GM12878 (cell line): Measurements from ENCODE around the gene SAMD4A. TPM values are rescaled to one million over a fixed set of nuclear protein-coding genes. Genes with fewer than 3 reads are reported as not detected.
A peak's percentile ranks its signal among the peaks of the same experiment; 100 is the strongest.

Experiments used
- ATAC-seq: fragments of 200-7000 bp; cut with Tn5 transposase; 3 replicates; pipeline ENCODE4 v1.9.1; 2020; ENCODE audit warnings: mild to moderate bottlenecking, moderate library complexity
- BruUV-seq: library from RNA; stranded (reverse); fragments of 400-500 nt; replicated peaks from 2 replicates; lab custom pipeline; 2021; lab: Mats Ljungman, UMichigan
- CTCF ChIA-PET: fragments of 300-600 bp; sonication (Branson Sonifier 250); formaldehyde crosslinking; extraction: SDS; loops from one replicate; lab custom pipeline; 2021; ENCODE audit warnings: inconsistent platforms; lab: Yijun Ruan, JAX
- POLR2A ChIA-PET: fragments of 350-600 bp; formaldehyde crosslinking; extraction: SDS; loops from one replicate; lab custom pipeline; 2021; ENCODE audit warnings: inconsistent platforms; lab: Charles Lee
- RAD21 ChIA-PET: fragments of 300-600 bp; sonication (Branson Sonifier 250); formaldehyde crosslinking; loops from one replicate; lab custom pipeline; 2023; ENCODE audit warnings: antibody characterized with exemption; ENCODE audit not compliant: unreplicated experiment; lab: Charles Lee
- SMC1A ChIA-PET: fragments of 300-600 bp; sonication (Branson Sonifier 250); formaldehyde crosslinking; loops from one replicate; lab custom pipeline; 2023; ENCODE audit not compliant: unreplicated experiment, uncharacterized antibody; lab: Charles Lee
- DNase-seq: peaks from one replicate; pipeline ENCODE4 v3.0.0-alpha.2; 2011; ENCODE audit warnings: low read depth, low spot score
- FAIRE-seq: peaks from 3 replicates; lab custom pipeline; 2011; peaks lifted over from hg19 to GRCh38; lab: Jason Lieb, UNC
- H2AFZ ChIP-seq: 2 replicates; pipeline ENCODE4 v1.6.0; 2011; ENCODE audit warnings: low read depth, low read length, control low read depth; ENCODE audit not compliant: control insufficient read depth
- H3K27ac ChIP-seq: 2 replicates; pipeline ENCODE4 v1.5.1; 2011; ENCODE audit warnings: control low read depth; ENCODE audit not compliant: control insufficient read depth, insufficient read depth
- H3K27me3 ChIP-seq, 2 experiments: replicated peaks in 1 of 2; 2 replicates each; pipeline versions ENCODE4 v1.6.0 to v1.6.1; 2011; ENCODE audit warnings: low read length in 1 of 2; ENCODE audit not compliant: control insufficient read depth in 2 of 2, insufficient read depth in 2 of 2
- H3K36me3 ChIP-seq, 2 experiments: 2 replicates each; pipeline ENCODE4 v1.5.1; 2011; ENCODE audit warnings: low read length in 1 of 2; ENCODE audit not compliant: control insufficient read depth in 2 of 2, insufficient read depth in 2 of 2
- H3K4me1 ChIP-seq: 2 replicates; pipeline ENCODE4 v1.6.1; 2011; ENCODE audit warnings: mild to moderate bottlenecking, low read length, moderate library complexity, mixed read lengths; ENCODE audit not compliant: control insufficient read depth, insufficient read depth
- H3K4me2 ChIP-seq: 2 replicates; pipeline ENCODE4 v1.6.0; 2011; ENCODE audit warnings: control low read depth; ENCODE audit not compliant: control insufficient read depth, insufficient read depth
- H3K4me3 ChIP-seq: fragments of 200-600 bp; sonication (generic); 2 replicates; pipeline ENCODE4 v1.5.1; 2016
- H3K79me2 ChIP-seq: 2 replicates; pipeline ENCODE4 v1.6.0; 2011; ENCODE audit warnings: low read length; ENCODE audit not compliant: control insufficient read depth, insufficient read depth
- H3K9ac ChIP-seq: 2 replicates; pipeline ENCODE4 v1.8.0; 2011; ENCODE audit warnings: low read length, control low read depth, mixed read lengths; ENCODE audit not compliant: control insufficient read depth, insufficient read depth
- H3K9me3 ChIP-seq: replicated peaks from 3 replicates; pipeline ENCODE4 v1.5.1; 2011; ENCODE audit warnings: mild to moderate bottlenecking, low read length; ENCODE audit not compliant: control insufficient read depth, insufficient read depth
- H4K20me1 ChIP-seq: 2 replicates; pipeline ENCODE4 v1.6.0; 2011; ENCODE audit not compliant: control insufficient read depth, insufficient read depth
- BMI1 ChIP-seq: fragments of 450-650 bp; IDR thresholded peaks from 2 replicates; pipeline ENCODE4 v1.6.1; 2016; ENCODE audit warnings: mild to moderate bottlenecking, moderate library complexity, borderline replicate concordance
- CBFB ChIP-seq: IDR thresholded peaks from 2 replicates; pipeline ENCODE4 v1.6.1; 2016; ENCODE audit warnings: antibody characterized with exemption, low read depth
- CEBPB ChIP-seq, 2 experiments: fragments of 150-350 bp in 1 of 2; IDR thresholded peaks; 2 replicates each; pipeline ENCODE4 v1.6.1; 2012 to 2014; ENCODE audit warnings: low read depth in 2 of 2, low read length in 2 of 2, borderline replicate concordance in 1 of 2, inconsistent platforms in 1 of 2
- CHD4 ChIP-seq: fragments of 200-600 bp; sonication (generic); IDR thresholded peaks from 2 replicates; pipeline ENCODE4 v1.6.1; 2016; ENCODE audit warnings: mild to moderate bottlenecking
- ETV6 ChIP-seq, 2 experiments: fragments of 450-650 bp in 1 of 2; IDR thresholded peaks in 1 of 2; conservative IDR thresholded peaks in 1 of 2; 2 replicates each; pipeline ENCODE4 v1.6.1; 2014; ENCODE audit warnings: antibody characterized with exemption in 1 of 2, borderline replicate concordance in 1 of 2, low read depth in 1 of 2, mild to moderate bottlenecking in 1 of 2, moderate library complexity in 1 of 2
- JUND ChIP-seq: IDR thresholded peaks from 2 replicates; pipeline ENCODE4 v1.6.1; 2012; ENCODE audit warnings: low read depth, mild to moderate bottlenecking, low read length, improper control_type of control experiment, moderate library complexity
- SMAD1 ChIP-seq: fragments of 450-650 bp; IDR thresholded peaks from 2 replicates; pipeline ENCODE4 v1.6.1; 2018; ENCODE audit warnings: mild to moderate bottlenecking, low read depth; ENCODE audit not compliant: partially characterized antibody
- SREBF2 ChIP-seq: IDR thresholded peaks from 2 replicates; pipeline ENCODE4 v1.6.1; 2012; ENCODE audit warnings: mild to moderate bottlenecking, low read length
- TARDBP ChIP-seq: IDR thresholded peaks from 2 replicates; pipeline ENCODE4 v1.6.1; 2016; ENCODE audit warnings: borderline replicate concordance
- ZNF24 ChIP-seq: fragments of 450-650 bp; IDR thresholded peaks from 2 replicates; pipeline ENCODE4 v1.6.1; 2017; ENCODE audit warnings: antibody characterized with exemption, mild to moderate bottlenecking
- in situ Hi-C: fragments of 300-500 bp; cut with MboI; formaldehyde crosslinking; loops from 9 replicates; pipeline ENCODE4 v1.14.3; 2018; ENCODE audit warnings: mixed read lengths
- intact Hi-C: fragments of 100-400 bp; cut with micrococcal nuclease; formaldehyde crosslinking; loops from one replicate; pipeline ENCODE4 v1.14.2; 2022; ENCODE audit not compliant: unreplicated experiment
- polyA plus RNA-seq, 11 experiments: library from polyadenylated mRNA; depleted of rRNA in 4 of 11; unstranded in 6 of 11; stranded (reverse) in 5 of 11; fragments of >200 nt; fragmentation: Nextera tagmentation in 4 of 11; fragmentation: Illumina TruSeq in 1 of 11; extraction: Ambion mirVana in 4 of 11; extraction: Trizol in 1 of 11; gene quantifications; 1 replicate in 1 of 11; 2 replicates in 10 of 11; pipeline versions ENCODE4 v1.2.1 to v1.2.3, GENCODE V29; 2011 to 2016; ENCODE audit warnings: inconsistent platforms in 2 of 11, missing spikeins in 2 of 11, low read depth in 1 of 11
- total RNA-seq, 4 experiments: library from RNA; depleted of rRNA in 3 of 4; stranded (reverse); fragments of >200 nt in 3 of 4; fragmentation: Illumina TruSeq in 1 of 4; extraction: Trizol in 1 of 4; gene quantifications; 2 replicates each; pipeline versions ENCODE4 v1.2.1 to v1.2.3, GENCODE V29; 2013 to 2021
- TF ChIP-seq, protein P1 (sequence below): IDR thresholded peaks from 2 replicates; pipeline ENCODE4 v1.6.1; 2012; ENCODE audit warnings: mild to moderate bottlenecking, low read depth, low read length
- TF ChIP-seq, protein P2 (sequence below), 3 experiments: IDR thresholded peaks in 2 of 3; conservative IDR thresholded peaks in 1 of 3; 2 replicates each; pipeline ENCODE4 v1.5.1; 2011; ENCODE audit warnings: low read depth in 3 of 3, low read length in 3 of 3, mild to moderate bottlenecking in 3 of 3, control low read depth in 2 of 3, moderate library complexity in 2 of 3, inconsistent platforms in 1 of 3, mixed read lengths in 1 of 3; ENCODE audit not compliant: control insufficient read depth in 2 of 3, insufficient read depth in 1 of 3; ENCODE audit errors: extremely low read depth in 1 of 3

Gene SAMD4A
- total and polyA plus RNA-seq, 10 of the 15 experiments (the other 5 are each of a cell fraction or from before 2014, with no cell fraction given) = 0.05 to 0.56 (median 0.31) TPM

DNA sequence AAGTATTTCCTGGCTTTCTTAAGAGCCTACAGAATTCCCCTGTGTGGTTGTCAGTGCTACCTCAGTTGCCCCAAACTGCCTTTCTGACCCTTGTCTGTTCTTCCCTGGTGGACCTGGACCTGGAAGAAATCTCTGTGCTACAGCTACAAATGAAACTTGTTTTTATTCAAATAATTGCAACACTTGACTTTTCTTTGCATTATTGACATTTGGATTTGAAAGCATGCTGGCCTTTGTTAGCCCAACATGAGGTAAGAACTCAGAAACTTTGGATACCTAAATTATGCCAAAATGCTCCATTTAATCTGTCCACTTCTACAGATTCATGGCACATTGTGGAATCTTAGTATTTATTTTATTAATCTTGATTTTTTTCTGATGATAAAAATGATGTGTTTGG, 142.9 kb downstream of the SAMD4A start:
- BruUV-seq = no TSS peak
- SMC1A ChIA-PET = interaction anchor here (1.2 to 1.5 kb wide), 2 partner anchors 40 to 47 kb away, joined by 3 to 4 read pairs; no protein-coding TSS in a partner anchor
- Histone ChIP-seq H3K9ac (no peak overlapping the region), H3K9me3 (no peaks in the 10 kb centered on the region; the same call in 1 of the 3 replicates), H4K20me1 (no peaks in the 10 kb centered on the region), H3K4me2 (no peak overlapping the region), H3K4me1 (peaks cover 25% of the 10 kb centered on the region), H3K36me3 (no peaks in the 10 kb centered on the region), H3K4me3 (no peak overlapping the region), H3K27ac (peak overlapping the region; percentile 31), H3K27me3 (no peaks in the 10 kb centered on the region), H2AFZ (no peak overlapping the region), H3K79me2 (no peaks in the 10 kb centered on the region)
- TF ChIP-seq CHD4 (no peak), SREBF2 (no peak), CBFB (no peak), CEBPB (IDR thresholded peaks at IDR 0.05; ENCODE audit: borderline replicate concordance in 1 of 2, low read depth in 2 of 2, low read length in 2 of 2) (0 out of 4 replicates have a peak, but pooled peaks of 1 of the 2 experiments have one; percentile 52), TARDBP (no peak), SMAD1 (no peak), ETV6 (conservative IDR thresholded peaks at IDR 0.05 in 1 of 2, IDR thresholded peaks at IDR 0.05 in 1 of 2; ENCODE audit: borderline replicate concordance in 1 of 2, low read depth in 1 of 2) (0 out of 4 replicates have a peak, but pooled peaks of 1 of the 2 experiments have one; percentile 2), JUND (no peak), BMI1 (no peak), ZNF24 (no peak)
- TF ChIP-seq, protein P1, sequence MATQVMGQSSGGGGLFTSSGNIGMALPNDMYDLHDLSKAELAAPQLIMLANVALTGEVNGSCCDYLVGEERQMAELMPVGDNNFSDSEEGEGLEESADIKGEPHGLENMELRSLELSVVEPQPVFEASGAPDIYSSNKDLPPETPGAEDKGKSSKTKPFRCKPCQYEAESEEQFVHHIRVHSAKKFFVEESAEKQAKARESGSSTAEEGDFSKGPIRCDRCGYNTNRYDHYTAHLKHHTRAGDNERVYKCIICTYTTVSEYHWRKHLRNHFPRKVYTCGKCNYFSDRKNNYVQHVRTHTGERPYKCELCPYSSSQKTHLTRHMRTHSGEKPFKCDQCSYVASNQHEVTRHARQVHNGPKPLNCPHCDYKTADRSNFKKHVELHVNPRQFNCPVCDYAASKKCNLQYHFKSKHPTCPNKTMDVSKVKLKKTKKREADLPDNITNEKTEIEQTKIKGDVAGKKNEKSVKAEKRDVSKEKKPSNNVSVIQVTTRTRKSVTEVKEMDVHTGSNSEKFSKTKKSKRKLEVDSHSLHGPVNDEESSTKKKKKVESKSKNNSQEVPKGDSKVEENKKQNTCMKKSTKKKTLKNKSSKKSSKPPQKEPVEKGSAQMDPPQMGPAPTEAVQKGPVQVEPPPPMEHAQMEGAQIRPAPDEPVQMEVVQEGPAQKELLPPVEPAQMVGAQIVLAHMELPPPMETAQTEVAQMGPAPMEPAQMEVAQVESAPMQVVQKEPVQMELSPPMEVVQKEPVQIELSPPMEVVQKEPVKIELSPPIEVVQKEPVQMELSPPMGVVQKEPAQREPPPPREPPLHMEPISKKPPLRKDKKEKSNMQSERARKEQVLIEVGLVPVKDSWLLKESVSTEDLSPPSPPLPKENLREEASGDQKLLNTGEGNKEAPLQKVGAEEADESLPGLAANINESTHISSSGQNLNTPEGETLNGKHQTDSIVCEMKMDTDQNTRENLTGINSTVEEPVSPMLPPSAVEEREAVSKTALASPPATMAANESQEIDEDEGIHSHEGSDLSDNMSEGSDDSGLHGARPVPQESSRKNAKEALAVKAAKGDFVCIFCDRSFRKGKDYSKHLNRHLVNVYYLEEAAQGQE = no peak
- TF ChIP-seq, protein P2, sequence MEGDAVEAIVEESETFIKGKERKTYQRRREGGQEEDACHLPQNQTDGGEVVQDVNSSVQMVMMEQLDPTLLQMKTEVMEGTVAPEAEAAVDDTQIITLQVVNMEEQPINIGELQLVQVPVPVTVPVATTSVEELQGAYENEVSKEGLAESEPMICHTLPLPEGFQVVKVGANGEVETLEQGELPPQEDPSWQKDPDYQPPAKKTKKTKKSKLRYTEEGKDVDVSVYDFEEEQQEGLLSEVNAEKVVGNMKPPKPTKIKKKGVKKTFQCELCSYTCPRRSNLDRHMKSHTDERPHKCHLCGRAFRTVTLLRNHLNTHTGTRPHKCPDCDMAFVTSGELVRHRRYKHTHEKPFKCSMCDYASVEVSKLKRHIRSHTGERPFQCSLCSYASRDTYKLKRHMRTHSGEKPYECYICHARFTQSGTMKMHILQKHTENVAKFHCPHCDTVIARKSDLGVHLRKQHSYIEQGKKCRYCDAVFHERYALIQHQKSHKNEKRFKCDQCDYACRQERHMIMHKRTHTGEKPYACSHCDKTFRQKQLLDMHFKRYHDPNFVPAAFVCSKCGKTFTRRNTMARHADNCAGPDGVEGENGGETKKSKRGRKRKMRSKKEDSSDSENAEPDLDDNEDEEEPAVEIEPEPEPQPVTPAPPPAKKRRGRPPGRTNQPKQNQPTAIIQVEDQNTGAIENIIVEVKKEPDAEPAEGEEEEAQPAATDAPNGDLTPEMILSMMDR (IDR thresholded peaks at IDR 0.05 in 2 of 3, conservative IDR thresholded peaks at IDR 0.05 in 1 of 3; ENCODE audit: control insufficient read depth in 2 of 3, extremely low read depth in 1 of 3, insufficient read depth in 1 of 3, low read depth in 3 of 3, low read length in 3 of 3) = no peak
- DNase-seq (no peak), FAIRE-seq (no peak), ATAC-seq (no peak)
- CTCF ChIA-PET = interaction anchor here (1.7 kb wide), 1 partner anchor 64 kb away, joined by 5 read pairs; no protein-coding TSS in a partner anchor
- intact Hi-C loops (no loop called here), in situ Hi-C loops (no loop called here)
- RAD21 ChIA-PET = no interaction called here
- POLR2A ChIA-PET = no interaction called here
